Kidney glomerular epithelial cell (primary cell): ENCODE measurements around the gene CARD9.
"Not testable (repeated sequence)": the region's sequence is repeated elsewhere in the genome, so short reads cannot be mapped to it uniquely, and the experiment has no call there.

Source experiments
- DNase-seq: peaks from one replicate; lab custom pipeline; 2025; lab: John Stamatoyannopoulos, UW

Gene CARD9

DNA sequence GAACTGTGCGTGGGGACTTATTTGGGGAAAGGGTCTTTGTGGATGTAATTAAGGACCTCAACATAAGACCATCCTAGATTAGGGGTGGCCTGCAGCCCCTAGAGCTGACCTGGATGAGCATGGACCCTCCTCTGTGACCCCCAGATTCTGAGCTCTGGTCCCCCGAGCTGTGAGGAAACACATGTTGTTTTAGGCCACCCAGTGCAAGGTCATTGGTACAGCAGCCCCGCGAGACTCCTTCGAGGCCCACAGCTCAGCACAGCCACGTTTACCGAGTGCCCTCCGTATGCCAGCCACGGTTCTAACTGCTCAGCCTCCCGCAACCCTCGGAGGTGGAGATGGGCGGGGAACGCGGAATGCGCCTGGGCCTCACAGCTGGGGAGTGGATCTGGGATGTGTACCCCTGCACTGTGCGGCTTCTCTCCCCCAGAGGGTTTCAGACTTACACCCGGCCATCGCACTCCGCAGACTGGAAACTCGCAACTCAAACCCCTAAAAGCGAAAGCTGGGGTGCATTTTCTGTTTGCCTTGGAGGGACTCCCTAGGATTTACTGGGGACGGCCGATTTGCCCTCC lies 50.6 kb downstream of the CARD9 start:
- no peak for DNase-seq

DNA sequence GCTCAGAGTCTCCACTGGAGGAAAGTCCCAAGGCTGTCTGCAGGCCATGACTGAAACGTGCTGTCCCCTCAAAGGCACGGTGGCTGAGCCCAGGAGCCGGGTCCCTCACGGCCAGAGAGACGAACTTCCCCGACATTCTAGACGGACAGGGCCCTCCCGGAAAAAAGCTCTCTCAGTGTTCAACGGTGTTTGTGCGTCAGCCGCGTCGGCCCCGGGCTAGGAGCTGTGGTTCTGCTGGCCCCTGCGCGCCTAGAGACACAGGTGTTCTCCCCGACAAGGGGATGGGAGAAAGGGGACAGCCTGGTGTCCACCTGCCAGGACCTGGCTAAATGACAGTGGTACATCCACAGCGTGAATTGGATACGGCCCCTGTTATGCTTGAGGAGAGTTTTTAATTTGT lies 51.9 kb downstream of the CARD9 start:
- DNase-seq: no peak

DNA sequence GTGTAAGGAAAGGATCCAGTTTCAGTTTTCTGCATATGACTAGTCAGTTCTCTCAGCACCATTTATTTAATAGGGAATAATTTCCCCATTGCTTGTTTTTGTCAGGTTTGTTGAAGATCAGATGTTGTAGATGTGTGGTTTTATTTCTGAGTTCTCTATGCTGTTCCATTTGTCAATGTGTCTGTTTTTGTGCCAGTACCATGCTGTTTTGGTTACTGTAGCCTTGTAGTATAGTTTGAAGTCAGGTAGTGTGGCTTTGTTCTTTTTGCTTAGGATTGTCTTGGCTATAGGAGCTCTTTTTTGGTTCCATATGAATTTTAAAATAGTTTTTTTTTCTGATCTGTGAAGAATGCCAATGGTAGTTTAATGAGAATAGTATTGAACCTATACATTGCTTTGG lies 52.5 kb downstream of the CARD9 start:
- DNase-seq: not testable (repeated sequence)

DNA sequence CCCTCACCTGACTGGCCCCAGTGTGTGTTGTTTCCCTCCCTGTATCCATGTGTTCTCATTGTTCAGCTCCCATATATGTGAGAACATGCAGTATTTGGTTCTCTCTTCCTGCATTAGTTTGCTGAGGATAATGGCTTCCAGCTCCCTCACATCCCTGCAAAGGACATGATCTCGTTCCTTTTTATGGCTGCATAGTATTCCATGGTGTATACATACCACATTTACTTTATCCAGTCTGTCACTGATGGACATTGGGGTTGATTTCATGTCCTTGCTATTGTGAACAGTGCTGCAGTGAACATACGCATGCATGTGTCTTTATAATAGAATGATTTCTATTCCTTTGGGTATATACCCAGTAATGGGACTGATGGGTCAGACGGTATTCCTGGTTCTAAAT lies 53.5 kb downstream of the CARD9 start:
- DNase-seq: not testable (repeated sequence)

DNA sequence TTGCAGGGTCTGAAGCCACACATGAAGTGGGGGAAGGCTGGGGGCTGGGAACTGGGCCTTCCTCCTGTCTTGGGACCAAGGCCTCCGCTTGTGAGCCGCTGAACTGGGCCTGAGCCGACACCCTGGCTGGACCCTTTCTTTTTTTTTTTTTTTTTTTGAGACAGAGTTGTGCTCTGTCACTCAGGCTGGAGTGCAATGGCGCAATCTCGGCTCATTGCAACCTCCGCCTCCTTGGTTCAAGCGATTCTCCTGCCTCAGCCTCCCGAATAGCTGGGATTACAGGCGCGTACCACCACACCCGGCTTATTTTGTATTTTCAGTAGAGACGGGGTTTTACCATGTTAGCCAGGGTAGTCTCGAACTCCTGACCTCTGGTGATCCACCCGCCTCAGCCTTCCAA lies 54.2 kb downstream of the CARD9 start:
- DNase-seq: not testable (repeated sequence)

DNA sequence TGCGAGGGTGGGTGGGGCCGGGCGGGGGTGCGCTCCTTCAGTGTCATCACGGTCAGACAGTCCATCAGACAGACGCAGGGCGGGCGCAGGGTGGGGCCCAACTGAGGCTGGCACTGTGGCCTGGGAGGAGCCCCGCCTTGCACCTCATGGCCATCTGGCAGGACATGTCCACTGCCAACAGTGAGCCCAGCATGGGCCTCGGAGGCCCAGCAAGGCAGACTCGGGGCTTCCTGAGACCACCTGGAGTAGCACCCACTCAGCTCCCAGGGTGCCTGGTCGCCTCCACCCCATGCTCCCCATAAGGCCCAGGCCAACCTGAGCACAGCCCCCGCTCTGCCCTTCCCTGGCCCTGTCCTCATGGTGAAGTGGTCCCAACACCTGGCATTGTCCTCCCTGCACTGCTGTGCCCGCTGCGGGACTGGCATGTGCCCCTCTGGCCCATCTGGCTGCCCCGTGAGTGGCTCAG lies 54.7 kb downstream of the CARD9 start:
- DNase-seq: no peak

DNA sequence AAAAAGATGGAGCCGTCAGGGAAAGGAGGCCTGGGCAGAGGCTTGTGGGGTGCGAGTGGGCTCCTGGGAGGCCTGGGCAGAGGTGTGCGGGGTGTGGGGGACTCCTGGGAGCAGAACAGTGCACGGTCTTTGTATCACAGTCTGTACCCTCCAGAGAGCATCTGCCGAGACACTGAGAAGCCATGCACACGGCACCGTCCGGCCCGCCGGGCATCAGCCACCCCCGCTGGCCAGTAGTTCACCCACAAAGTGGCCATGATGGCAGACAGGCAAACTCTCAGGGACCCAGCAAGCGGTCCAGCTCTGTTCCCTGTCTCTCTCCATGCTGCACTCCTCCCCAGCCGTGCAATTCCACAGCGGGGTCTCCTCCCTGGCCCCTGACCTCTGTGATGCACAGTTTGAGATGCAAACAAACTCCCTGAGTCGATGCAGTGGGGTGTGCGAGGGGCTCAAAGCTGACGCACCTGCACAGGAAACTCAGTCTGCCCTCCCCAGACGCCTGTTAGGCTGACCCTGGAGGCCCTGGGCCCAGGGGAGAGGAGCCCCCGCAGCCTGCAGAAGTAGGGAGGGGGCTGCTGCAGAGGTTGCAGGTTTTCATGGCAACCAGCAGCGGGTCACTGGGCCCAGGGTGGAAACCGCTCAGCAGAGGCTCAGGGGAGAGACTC lies 55.2 kb downstream of the CARD9 start:
- DNase-seq: no peak

DNA sequence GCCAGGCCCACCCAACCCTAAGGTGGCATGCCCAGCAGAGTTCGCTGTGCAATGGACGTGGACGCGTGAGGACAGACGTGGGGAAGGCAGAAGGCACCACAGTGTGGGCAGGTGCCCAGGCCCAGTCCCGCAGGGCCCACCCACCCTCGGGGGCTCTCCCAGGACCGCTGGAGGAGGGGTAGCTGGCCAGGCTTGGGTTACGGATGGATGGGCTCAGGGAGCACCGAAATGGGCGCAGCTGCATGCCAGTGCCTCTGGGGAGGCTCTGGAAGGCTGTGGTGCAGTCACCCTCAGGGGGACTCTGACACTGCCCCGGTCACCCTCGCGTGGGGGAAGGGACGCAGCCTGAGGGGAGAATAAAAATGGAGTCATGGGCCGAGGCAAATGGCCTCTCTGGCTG lies 55.8 kb downstream of the CARD9 start:
- no peak for DNase-seq

DNA sequence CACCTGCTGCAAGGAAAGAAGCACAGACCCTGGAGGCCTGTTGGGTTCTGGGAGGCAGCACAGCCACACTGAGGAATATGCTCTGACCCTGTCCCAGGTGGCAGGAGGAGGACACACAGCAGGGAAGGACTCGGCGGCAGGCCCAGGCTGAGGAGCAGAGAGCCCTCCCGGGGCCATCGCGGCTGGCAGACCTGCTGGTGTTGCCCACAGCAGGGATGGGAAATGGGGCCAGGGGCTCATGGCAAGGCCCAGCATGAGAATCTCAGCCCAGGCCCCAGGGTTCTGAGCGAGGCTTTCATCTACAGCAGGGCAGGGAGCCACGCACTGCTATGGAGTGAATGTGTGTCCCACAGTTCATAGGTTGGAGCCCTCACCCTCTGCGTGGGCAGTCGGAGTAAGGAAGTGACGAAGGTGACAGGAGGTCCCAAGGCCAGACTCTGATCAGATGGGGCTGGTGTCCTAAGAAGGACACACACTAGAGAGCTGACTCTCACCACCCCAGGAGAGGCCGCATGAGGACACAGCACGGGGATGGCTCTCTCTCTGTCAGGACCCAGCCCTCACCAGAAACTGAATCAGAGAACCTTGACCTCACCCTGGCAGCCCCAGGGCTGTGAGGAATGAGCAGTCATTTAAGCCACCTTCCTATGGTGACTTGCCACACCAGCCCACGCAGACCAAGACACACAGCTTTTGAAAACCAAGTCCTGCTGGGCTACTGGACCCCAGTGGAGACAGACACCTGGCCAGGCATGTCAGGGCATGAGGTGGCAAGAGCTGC lies 56.4 kb downstream of the CARD9 start:
- no peak for DNase-seq

DNA sequence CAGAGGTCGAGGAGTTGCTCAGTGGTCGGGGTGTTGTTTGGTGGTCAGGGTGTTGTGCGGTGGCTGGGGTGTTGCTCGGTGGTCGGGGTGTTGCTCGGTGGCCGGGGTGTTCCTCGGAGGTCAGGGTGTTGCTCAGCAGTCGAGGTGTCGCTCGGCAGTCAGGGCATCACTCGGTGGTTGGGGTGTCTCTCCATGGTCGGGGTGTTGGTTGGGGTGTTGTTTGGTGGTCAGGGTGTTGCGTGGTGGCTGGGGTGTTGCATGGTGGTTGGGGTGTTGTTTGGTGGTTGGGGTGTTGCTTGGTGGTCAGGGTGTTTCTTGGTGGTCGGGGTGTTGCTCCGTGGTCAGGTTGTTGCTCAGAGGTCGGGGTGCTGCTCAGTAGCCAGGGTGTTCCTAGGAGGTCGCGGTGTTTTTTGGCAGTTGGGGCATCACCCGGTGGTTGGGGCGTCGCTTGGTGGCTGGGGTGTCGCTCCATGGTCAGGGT lies 57.2 kb downstream of the CARD9 start:
- DNase-seq: no peak

DNA sequence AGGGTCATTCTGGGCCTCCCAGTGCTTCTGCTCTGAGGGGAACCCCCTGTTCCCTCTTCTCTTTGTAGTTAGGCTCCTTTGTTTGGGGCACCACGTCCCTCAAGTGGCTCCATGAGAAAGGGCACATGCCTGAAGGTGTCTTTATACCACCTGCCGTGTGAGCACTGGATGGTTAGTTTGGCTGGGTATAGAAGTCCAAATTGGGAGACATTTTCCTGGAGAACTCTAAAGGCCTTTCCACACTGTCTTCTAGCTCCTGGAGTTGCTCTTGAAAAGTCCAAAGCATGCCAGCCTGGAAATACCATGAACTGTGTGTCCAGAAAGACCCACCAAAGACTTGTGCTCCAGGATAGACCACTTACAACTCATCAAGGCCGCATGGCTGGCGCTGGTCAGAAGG lies 58.5 kb downstream of the CARD9 start:
- no peak for DNase-seq

DNA sequence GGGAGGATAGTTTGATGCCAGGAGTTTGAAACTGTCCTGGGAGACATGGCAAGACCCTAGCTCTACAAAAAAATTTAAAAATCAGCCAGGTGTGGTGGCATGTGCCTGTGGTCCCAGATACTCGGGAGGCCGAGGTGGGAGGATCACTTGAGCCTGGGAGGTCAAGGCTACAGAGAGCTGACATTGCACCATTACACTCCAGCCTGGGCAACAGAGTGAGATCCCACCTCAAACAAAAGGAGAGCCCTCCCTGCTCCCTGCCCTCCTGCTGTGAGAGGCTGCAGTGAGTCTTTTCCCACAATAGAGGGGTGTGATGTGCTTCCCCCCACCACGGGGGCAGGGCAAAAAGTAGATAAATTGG lies 59.4 kb downstream of the CARD9 start:
- no peak for DNase-seq
